ENCODE data around the gene NFATC1. TPM values are rescaled to one million over a fixed set of nuclear protein-coding genes. Genes with fewer than 3 reads are reported as not detected.

The NFATC1 gene
- total RNA-seq, 1 donor from 2014 or later: 0.46 TPM

DNA sequence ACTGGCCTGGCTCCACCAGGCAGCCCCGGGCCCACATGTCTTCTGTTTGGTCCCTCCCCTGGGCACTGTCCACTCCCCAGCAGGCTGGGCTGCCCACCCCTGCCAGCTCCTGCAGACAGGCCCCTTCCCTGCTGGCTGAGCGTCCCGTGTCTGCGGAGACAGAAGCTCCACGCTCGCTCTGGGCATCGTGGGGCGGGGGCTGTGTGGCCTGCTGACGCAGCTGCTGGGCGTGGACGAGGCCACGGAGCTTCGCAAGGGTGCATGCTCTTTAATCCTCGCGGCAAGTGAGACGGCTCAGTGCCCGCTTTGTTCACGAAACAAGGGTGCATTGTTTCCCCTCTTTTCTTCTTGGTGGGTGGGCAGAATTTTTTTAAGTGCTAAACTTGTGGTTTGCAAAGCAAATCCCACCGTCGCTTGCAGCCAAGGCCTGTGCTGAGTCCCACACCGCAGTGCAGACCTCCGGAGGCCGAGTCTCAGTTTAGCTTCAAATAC lies 151.1 kb downstream of the NFATC1 start:
- DNase-seq (ENCODE audit: low read depth): no peak
- H3K4me3 ChIP-seq (ENCODE audit: low read depth, low read length): no peak overlapping the region
- TF ChIP-seq, protein P1, sequence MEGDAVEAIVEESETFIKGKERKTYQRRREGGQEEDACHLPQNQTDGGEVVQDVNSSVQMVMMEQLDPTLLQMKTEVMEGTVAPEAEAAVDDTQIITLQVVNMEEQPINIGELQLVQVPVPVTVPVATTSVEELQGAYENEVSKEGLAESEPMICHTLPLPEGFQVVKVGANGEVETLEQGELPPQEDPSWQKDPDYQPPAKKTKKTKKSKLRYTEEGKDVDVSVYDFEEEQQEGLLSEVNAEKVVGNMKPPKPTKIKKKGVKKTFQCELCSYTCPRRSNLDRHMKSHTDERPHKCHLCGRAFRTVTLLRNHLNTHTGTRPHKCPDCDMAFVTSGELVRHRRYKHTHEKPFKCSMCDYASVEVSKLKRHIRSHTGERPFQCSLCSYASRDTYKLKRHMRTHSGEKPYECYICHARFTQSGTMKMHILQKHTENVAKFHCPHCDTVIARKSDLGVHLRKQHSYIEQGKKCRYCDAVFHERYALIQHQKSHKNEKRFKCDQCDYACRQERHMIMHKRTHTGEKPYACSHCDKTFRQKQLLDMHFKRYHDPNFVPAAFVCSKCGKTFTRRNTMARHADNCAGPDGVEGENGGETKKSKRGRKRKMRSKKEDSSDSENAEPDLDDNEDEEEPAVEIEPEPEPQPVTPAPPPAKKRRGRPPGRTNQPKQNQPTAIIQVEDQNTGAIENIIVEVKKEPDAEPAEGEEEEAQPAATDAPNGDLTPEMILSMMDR (conservative IDR thresholded peaks at IDR 0.05; ENCODE audit: low read depth, low read length): no peak

GRCh38 chr18:79547413-79548076 lies 151.8 kb downstream of the NFATC1 start:
- no peak for DNase-seq (ENCODE audit: low read depth)
- no peak overlapping the region for H3K4me3 ChIP-seq (ENCODE audit: low read depth, low read length)
- TF ChIP-seq, protein P1 (conservative IDR thresholded peaks at IDR 0.05; ENCODE audit: low read depth, low read length): no peak

DNA sequence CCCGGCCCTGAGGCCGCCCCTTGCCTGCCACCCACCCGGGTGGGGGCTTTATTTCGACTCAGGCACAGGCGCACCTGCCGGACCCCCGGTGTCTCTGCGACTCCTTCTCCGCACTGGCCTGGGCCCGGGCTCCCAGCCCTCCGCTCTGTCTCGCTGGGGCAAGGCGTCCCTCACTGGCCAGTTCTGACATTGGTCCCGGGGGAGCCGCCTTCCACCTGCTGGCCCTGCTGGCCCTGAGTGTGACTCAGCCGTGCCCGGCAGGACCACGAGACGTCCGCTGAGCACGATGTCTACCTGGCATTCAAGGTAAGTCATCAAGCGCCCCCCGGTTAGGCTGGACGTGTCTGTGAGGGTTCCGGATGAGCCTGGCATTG lies 152.3 kb downstream of the NFATC1 start:
- TF ChIP-seq, protein P1 (conservative IDR thresholded peaks at IDR 0.05; ENCODE audit: low read depth, low read length): no peak
- no peak overlapping the region for H3K4me3 ChIP-seq (ENCODE audit: low read depth, low read length)
- DNase-seq (ENCODE audit: low read depth): no peak

DNA sequence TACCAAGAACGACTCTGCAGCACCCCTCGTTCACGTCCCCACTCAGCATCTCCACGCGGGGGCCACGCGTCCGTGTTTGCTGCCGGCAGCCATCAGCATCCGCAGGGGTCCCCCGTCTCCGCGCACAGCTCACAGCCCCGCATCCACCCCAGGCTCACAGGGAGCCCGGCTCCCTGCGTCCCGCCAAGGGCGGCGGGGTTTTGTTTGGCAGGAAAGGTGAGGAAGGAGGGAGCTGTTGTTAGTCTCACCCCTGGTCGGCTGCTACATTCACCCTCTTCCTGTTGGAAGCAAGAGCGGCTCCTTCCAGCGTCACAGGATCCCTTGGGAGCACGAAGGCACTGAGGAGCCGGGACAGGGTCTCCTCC lies 152.9 kb downstream of the NFATC1 start:
- H3K4me3 ChIP-seq (ENCODE audit: low read depth, low read length): no peak overlapping the region
- no peak for DNase-seq (ENCODE audit: low read depth)
- TF ChIP-seq, protein P1 (conservative IDR thresholded peaks at IDR 0.05; ENCODE audit: low read depth, low read length): no peak

DNA sequence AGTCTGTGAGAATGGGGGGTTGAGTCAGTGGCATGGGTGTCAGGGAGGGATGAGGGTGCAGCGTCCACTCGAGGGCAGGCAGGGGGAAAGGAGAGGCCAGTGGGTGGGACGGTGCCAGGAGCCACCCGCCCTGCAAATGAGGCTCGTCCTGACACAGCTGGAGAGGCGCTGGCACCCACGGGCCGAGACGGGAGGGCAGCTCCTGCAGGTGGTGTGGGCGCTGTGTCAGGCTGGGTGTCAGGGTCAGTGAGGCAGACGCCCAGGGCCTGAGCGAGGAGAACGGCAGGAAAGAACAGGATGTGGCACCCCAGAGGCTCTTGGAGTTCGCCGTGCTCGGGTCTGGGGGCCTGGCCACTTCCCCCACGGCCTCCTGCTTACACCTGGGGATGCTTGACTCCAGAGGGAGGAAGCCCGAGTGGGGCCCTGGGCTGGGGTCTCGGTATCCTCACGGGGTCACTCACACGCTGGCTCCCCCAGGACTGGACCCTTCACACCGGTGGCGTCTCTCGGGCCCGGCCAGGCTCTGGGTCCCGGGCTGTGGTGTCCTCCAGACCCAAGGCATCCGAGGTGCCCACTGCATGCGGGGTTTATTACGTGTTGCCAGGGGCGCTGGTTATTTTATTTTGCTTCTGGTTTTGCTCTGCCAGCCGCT lies 153.4 kb downstream of the NFATC1 start:
- no peak overlapping the region for H3K4me3 ChIP-seq (ENCODE audit: low read depth, low read length)
- TF ChIP-seq, protein P1 (conservative IDR thresholded peaks at IDR 0.05; ENCODE audit: low read depth, low read length): no peak
- no peak for DNase-seq (ENCODE audit: low read depth)

DNA sequence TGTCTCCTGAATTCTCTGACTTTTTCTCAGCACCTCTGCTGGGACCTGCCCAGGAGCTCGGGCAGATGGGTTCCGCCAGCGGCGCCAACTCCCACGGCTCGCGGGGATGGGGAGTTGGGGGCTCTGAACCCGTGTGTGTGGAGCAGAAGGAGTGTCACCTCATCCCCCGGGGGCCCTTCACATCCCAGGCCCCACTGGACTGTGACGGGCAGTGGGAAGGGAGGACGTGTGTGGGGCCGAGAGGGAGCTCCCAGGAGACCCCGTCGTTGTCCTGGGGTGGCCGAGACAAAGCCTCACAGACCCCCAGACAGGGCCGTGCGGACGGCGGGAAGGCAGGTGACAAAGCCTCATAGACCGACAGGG lies 153.9 kb downstream of the NFATC1 start:
- no peak overlapping the region for H3K4me3 ChIP-seq (ENCODE audit: low read depth, low read length)
- TF ChIP-seq, protein P1 (conservative IDR thresholded peaks at IDR 0.05; ENCODE audit: low read depth, low read length): no peak
- DNase-seq (ENCODE audit: low read depth): no peak

Data from epithelial cell of proximal tubule (primary cell).